ENCODE data around the gene CACNA1D.

CACNA1D gene

DNA sequence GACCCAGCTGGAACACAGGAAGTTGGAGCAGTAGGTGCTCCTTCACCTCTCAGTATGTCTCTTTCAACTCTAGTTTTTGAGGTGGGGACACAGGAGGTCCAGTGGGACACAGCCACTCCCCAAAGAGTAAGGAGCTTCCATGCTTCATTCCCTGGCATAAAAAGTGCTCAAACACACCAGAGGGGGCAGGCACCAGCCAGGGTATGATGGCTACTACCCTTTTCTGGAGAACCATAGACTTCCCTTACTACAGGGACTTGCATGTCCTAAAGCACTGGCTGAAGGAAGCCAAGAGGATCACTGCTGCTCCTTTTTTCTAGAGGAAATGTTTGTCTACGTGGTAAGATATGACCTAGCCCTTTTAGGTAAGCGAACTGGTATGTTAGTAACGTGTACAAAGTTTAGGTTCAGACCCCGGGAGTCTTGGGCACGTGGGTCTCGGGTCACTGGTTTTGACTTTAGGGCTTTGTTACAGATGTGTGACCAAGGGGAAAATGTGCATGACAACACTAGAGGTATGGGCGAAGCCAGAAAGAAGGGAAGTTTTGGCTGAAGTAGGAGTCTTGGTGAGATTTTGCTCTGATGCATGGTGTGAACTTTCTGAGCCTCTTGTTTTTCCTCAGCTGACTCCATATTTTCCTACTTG is 363.8 kb downstream of the CACNA1D start:
- no peak overlapping the region for H3K4me3 ChIP-seq (ENCODE audit: low read length)
- no peak overlapping the region for H2AFZ ChIP-seq (ENCODE audit: low read depth, low read length)
- TF ChIP-seq, protein P1, sequence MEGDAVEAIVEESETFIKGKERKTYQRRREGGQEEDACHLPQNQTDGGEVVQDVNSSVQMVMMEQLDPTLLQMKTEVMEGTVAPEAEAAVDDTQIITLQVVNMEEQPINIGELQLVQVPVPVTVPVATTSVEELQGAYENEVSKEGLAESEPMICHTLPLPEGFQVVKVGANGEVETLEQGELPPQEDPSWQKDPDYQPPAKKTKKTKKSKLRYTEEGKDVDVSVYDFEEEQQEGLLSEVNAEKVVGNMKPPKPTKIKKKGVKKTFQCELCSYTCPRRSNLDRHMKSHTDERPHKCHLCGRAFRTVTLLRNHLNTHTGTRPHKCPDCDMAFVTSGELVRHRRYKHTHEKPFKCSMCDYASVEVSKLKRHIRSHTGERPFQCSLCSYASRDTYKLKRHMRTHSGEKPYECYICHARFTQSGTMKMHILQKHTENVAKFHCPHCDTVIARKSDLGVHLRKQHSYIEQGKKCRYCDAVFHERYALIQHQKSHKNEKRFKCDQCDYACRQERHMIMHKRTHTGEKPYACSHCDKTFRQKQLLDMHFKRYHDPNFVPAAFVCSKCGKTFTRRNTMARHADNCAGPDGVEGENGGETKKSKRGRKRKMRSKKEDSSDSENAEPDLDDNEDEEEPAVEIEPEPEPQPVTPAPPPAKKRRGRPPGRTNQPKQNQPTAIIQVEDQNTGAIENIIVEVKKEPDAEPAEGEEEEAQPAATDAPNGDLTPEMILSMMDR (IDR thresholded peaks at IDR 0.05; ENCODE audit: low read depth, low read length): no peak
- no peak for TF ChIP-seq EZH2phosphoT487 (IDR thresholded peaks at IDR 0.05; ENCODE audit: low read depth)
- H4K20me1 ChIP-seq (ENCODE audit: insufficient read depth, low read length): no peaks in the 10 kb centered on the region
- H3K36me3 ChIP-seq (replicated peaks; ENCODE audit: low read depth, low read length): peaks cover 39% of the 10 kb centered on the region
- no peak overlapping the region for H3K9ac ChIP-seq (ENCODE audit: low read length)
- peaks cover 18% of the 10 kb centered on the region for H3K4me1 ChIP-seq (ENCODE audit: low read length)
- H3K27ac ChIP-seq (ENCODE audit: low read length): no peak overlapping the region
- H3K4me2 ChIP-seq (ENCODE audit: low read length): no peak overlapping the region
- no peaks in the 10 kb centered on the region for H3K27me3 ChIP-seq (ENCODE audit: low read depth, low read length)
- H3K9me3 ChIP-seq (ENCODE audit: insufficient read depth, low read length): no peaks in the 10 kb centered on the region
- H3K79me2 ChIP-seq (ENCODE audit: low read length): no peaks in the 10 kb centered on the region

DNA sequence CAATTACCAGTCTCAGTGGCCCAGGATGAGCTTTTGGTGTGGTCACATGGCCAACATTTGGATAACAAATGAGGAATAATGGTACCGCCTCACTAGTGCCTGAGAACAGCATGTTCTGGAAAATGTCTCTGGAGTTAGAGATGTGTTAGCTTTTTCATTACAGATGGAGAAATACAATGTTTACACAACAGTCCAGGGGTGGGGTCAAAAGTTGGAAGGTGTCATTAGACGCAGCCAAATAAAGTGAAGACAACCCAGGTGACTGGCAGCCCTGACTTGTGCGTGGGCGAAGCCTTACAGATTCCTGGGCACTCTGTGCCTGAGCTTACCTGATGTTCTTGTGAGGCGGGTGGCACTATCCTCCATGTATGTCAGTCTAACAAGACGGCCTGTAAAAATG is 364.8 kb downstream of the CACNA1D start:
- H3K9me3 ChIP-seq (ENCODE audit: insufficient read depth, low read length): no peaks in the 10 kb centered on the region
- no peak for TF ChIP-seq EZH2phosphoT487 (IDR thresholded peaks at IDR 0.05; ENCODE audit: low read depth)
- TF ChIP-seq, protein P1 (IDR thresholded peaks at IDR 0.05; ENCODE audit: low read depth, low read length): no peak
- H3K9ac ChIP-seq (ENCODE audit: low read length): no peak overlapping the region
- H2AFZ ChIP-seq (ENCODE audit: low read depth, low read length): no peak overlapping the region
- peaks cover 43% of the 10 kb centered on the region for H3K36me3 ChIP-seq (replicated peaks; ENCODE audit: low read depth, low read length)
- no peaks in the 10 kb centered on the region for H4K20me1 ChIP-seq (ENCODE audit: insufficient read depth, low read length)
- no peak overlapping the region for H3K27ac ChIP-seq (ENCODE audit: low read length)
- H3K27me3 ChIP-seq (ENCODE audit: low read depth, low read length): no peaks in the 10 kb centered on the region
- no peak overlapping the region for H3K4me3 ChIP-seq (ENCODE audit: low read length)
- H3K79me2 ChIP-seq (ENCODE audit: low read length): no peaks in the 10 kb centered on the region
- H3K4me1 ChIP-seq (ENCODE audit: low read length): peaks cover 18% of the 10 kb centered on the region
- no peak overlapping the region for H3K4me2 ChIP-seq (ENCODE audit: low read length)

DNA sequence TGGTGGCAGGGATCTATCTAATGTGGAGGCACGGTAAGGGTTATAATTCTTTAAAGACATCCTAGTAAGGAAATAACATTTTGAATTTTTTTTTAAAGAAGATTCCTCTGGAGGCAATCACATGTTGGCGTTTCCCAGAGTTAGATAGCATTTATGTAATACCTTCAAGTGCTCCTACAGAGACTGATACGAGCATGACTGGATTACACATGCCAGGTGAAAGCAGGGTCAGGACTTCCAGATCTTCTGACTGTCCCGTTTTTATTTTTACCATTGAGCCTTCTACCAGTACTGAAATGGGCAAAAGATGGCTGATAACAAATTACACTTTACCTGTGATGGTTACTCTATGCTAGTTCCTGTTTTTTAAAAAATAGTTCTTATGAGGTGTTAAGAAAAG is 365.8 kb downstream of the CACNA1D start:
- TF ChIP-seq, protein P1 (IDR thresholded peaks at IDR 0.05; ENCODE audit: low read depth, low read length): no peak
- no peak for TF ChIP-seq EZH2phosphoT487 (IDR thresholded peaks at IDR 0.05; ENCODE audit: low read depth)

DNA sequence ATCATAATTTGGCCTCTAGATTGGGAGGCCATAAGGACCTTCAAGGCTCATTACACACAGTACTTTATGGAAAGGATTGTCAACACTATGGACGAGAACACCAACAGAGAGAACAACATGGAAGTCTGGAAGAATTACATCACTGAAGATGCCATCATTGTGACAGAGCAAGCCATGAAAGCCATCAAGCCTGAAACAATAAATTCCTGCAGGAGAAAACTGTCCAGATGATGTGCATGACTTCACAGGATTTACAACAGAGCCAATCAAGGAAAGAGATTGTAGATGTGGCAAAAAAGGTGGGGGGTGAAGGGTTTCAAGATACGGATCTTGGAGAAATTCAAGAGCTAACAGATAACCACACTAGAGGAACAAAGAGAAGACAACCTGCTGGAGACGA is 367.8 kb downstream of the CACNA1D start:
- H3K27ac ChIP-seq (ENCODE audit: low read length): no peak overlapping the region
- peaks cover 13% of the 10 kb centered on the region for H3K4me1 ChIP-seq (ENCODE audit: low read length)
- H3K36me3 ChIP-seq (replicated peaks; ENCODE audit: low read depth, low read length): peaks cover 65% of the 10 kb centered on the region
- no peak for TF ChIP-seq EZH2phosphoT487 (IDR thresholded peaks at IDR 0.05; ENCODE audit: low read depth)
- TF ChIP-seq, protein P1 (IDR thresholded peaks at IDR 0.05; ENCODE audit: low read depth, low read length): no peak
- H4K20me1 ChIP-seq (ENCODE audit: insufficient read depth, low read length): 0 out of 2 replicates have a peak, but pooled peaks cover 3% of the 10 kb centered on the region
- H3K4me3 ChIP-seq (ENCODE audit: low read length): no peak overlapping the region
- no peaks in the 10 kb centered on the region for H3K27me3 ChIP-seq (ENCODE audit: low read depth, low read length)
- no peak overlapping the region for H3K4me2 ChIP-seq (ENCODE audit: low read length)
- H3K9me3 ChIP-seq (ENCODE audit: insufficient read depth, low read length): no peaks in the 10 kb centered on the region
- no peaks in the 10 kb centered on the region for H3K79me2 ChIP-seq (ENCODE audit: low read length)
- no peak overlapping the region for H3K9ac ChIP-seq (ENCODE audit: low read length)
- H2AFZ ChIP-seq (ENCODE audit: low read depth, low read length): no peak overlapping the region

More for the DNA sequence above, 365.8 kb downstream of the CACNA1D start:
- Histone ChIP-seq H3K27me3 (ENCODE audit: low read depth, low read length) (no peaks in the 10 kb centered on the region), H3K4me3 (ENCODE audit: low read length) (no peak overlapping the region), H4K20me1 (ENCODE audit: insufficient read depth, low read length) (no peaks in the 10 kb centered on the region), H2AFZ (ENCODE audit: low read depth, low read length) (no peak overlapping the region), H3K4me1 (ENCODE audit: low read length) (peaks cover 18% of the 10 kb centered on the region), H3K9ac (ENCODE audit: low read length) (no peak overlapping the region), H3K4me2 (ENCODE audit: low read length) (no peak overlapping the region), H3K27ac (ENCODE audit: low read length) (no peak overlapping the region), H3K9me3 (ENCODE audit: insufficient read depth, low read length) (no peaks in the 10 kb centered on the region), H3K79me2 (ENCODE audit: low read length) (no peaks in the 10 kb centered on the region), H3K36me3 (replicated peaks; ENCODE audit: low read depth, low read length) (peaks cover 52% of the 10 kb centered on the region)

All from OCI-LY3 (cell line).